Activated CD4-positive, alpha-beta T cell treated with anti-CD3 and anti-CD28 coated beads for 48 hours (primary cell): ENCODE results near the gene IFNW1.
A peak's percentile ranks its signal among the peaks of the same experiment; 100 is the strongest.

Source experiments
- DNase-seq: peaks from one replicate; pipeline ENCODE4 v3.0.0-alpha.2; 2020

Gene IFNW1

DNA sequence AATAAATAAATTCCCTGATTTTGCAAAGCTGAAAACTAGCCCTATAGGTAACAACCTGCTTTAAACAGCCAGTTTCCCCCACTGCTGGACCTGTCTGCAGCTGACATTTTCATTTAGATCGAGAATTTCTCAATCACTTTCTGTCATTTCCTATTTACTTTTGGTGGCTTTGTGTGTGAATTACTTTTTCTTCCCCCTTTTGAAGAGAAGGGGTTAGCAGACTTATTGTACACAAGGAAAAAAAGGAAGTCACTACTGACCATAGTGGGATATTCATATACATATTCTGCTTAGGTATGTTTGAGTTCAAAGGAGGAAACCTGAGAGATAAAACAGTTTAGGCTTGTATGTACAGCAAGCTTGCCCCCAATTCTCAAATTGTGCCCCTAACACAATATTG lies 36.8 kb downstream of the IFNW1 start:
- no peak for DNase-seq

- no peak for DNase-seq
Observed at GRCh38 chr9:21102305-21102704, 39.3 kb downstream of the IFNW1 start.

GRCh38 chr9:21097817-21098216 lies 43.8 kb downstream of the IFNW1 start:
- no peak for DNase-seq

- DNase-seq = no peak
Observed at GRCh38 chr9:21096901-21097255, 44.8 kb downstream of the IFNW1 start.

DNA sequence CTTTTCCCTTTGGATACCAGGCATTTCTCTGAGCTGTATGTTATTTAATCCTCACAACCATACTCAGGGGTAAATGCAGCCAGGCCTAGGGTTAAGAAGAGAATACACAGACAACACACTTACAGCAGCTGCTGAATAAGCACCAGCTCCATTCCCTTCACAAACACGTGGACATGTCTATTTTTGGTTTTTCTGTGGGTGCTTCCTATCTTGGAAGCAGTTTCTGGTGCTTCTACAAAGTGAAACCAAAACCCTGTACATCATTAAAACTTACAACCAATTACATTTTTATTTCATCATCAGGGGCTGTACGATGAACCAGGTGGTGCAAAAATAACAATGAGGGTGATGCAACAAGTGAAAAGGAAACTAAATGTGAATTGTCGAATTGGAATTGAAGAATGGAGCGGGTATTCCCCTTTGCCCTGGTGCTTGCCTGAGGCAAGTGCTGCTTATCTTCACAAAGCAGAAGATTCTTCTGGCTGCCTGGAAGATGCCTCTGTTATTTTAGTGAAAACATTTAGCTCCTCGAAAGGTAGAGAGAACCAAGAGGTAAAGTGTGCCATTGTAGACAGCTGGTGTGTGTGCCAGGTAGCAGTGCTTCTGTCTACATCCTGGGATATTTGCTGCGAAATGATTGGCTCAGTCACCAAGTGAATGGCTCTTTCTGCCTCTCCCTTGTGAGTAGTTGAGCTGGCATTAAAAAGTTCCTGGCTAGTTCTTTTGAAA lies 45.3 kb downstream of the IFNW1 start:
- peak; percentile 44 for DNase-seq

- DNase-seq = no peak
Observed at GRCh38 chr9:21095561-21095960, 46.1 kb downstream of the IFNW1 start.
